Left kidney (tissue), 2 donors: ENCODE data around the gene LEKR1. TPM values are rescaled to one million over a fixed set of nuclear protein-coding genes. Genes with fewer than 3 reads are reported as not detected.

Experiments used
- DNase-seq: peaks from one replicate; pipeline ENCODE4 v3.0.0-alpha.2; 2013
- polyA plus RNA-seq: library from polyadenylated mRNA; unstranded; fragments of 120-200 nt; gene quantifications from one replicate; pipeline ENCODE4 v1.2.1, GENCODE V29; 2013; ENCODE audit not compliant: insufficient read length

The LEKR1 gene
- polyA plus RNA-seq, 1 donor, result 3.2 TPM

- peak; percentile 92 for DNase-seq
These were observed 255.6 kb downstream of the LEKR1 start for GRCh38 chr3:157081626-157082210.

DNA sequence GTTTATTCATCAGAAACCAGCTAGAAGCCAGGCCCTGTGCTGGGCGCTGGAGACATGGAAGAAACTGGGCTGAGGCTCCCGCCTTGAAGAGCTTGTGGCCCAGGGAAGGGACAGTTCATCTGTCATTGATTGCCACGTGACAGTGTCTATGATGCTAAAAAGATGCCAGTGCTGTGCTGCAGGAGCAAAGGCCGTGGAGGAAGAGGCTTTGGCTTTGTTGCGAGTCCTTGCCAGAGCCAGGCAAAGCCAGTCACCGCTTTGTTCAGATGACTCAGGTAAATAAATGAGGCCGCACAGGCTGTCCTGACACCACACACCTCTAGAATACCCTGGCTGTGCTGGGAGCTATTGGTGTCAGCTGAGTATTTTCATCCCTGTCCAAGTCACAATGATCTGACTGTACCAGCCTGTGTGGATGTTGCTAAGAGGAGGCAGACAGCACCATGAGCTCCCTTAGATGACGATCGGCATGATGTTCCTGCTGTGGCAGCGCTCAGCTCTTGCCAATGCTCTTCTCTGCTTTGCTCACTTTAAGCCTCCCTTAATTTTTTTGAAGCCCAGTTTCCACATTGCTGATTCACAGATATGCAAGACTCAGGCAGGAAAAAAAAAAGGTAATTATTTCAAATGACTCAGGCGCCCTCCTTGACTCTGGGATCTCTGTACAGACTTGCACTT, 256.3 kb downstream of the LEKR1 start:
- DNase-seq, result no peak

- DNase-seq, result no peak
These were observed 257.7 kb downstream of the LEKR1 start for GRCh38 chr3:157083824-157084223.

- DNase-seq, result no peak
These were observed 260.1 kb downstream of the LEKR1 start for GRCh38 chr3:157086060-157086750.

DNA sequence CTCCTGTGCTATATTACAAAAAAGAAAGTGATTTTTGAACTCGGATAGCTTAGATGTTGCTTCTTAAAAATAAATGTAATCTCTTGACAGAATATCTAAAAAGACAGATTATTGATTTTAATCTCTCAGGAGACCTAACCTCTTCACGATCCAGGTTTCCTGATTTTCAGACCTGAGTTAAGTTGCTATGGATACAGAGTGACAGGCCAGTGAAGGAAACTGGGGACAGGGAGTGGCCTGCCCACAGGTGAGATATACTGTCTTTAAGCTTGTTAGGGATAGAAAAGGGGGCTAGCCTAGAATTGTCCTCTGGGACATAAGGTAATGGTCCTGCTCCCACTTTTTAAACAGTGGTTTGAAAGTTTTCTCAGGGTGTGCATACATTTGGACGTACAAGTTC, 260.6 kb downstream of the LEKR1 start:
- DNase-seq, result no peak

- DNase-seq, result no peak
These were observed 261.2 kb downstream of the LEKR1 start for GRCh38 chr3:157087373-157087772.

GRCh38 chr3:157087780-157088600, 261.8 kb downstream of the LEKR1 start:
- no peak for DNase-seq

- DNase-seq, result peak; percentile 94
These were observed 262.7 kb downstream of the LEKR1 start for GRCh38 chr3:157088601-157089454.

GRCh38 chr3:157089455-157090221, 263.5 kb downstream of the LEKR1 start:
- no peak for DNase-seq

GRCh38 chr3:157091083-157091833, 265.1 kb downstream of the LEKR1 start:
- no peak for DNase-seq

DNA sequence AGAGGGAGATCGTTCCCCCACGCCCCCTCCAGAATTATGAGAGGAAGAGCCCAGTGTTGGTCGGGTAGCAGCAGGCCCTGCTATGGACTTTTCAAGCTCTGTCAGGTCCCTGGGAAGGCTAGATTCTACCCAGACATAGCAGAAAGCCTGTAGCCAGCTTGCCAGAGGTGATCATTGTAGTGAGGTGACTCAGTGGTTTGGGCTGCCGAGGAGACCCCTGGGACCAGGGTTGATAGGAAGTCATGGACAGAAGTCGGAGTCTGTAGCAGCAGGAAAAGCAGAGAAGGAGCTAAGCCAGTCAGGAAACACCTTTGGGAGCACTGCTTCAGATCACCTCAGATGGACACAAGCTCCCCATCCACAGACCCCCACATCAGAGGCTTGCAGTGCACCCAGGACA, 266.1 kb downstream of the LEKR1 start:
- DNase-seq, result no peak

- no peak for DNase-seq
These were observed 266.9 kb downstream of the LEKR1 start for GRCh38 chr3:157093096-157093495.

GRCh38 chr3:157094301-157094700, 268.1 kb downstream of the LEKR1 start:
- no peak for DNase-seq

DNA sequence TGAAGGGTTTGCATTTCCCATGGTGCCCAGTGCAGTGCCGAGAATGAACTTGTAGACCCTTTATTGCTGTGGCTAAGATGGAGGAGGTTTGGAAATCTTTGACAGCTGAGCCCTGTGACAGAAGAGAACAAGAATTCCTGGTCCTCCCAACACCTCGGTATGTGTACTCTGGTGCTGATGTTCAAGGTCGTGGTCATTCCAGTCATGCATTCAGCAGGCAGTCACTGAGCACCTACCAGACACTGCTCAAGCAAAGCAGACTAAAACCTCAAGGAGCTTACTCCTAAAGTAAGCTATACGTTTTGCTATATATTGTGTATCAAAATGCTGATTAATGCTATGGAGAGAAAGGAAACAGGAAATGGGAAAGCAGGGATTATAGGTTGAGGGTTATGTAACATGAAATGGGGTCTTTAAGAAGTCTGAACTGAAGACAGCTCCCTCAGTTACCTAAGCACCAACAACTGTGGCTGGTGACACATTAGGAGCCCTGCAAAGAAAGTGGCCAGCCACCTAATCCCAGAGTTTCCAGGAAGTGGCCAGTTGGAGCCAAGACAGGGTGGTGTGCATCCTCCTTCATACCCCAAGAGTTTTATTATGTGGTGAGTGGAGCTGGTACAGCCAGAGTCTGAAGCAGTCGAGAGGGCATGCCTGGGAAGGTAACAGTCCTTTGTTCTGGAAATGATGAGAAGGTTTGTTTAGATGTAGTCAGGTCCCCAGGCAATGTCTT, 268.8 kb downstream of the LEKR1 start:
- no peak for DNase-seq

Other genes with a start within 250 kb of the LEKR1 start
- 27.8 TPM for gene TIPARP, start 151.8 kb upstream of the LEKR1 start, polyA plus RNA-seq